K562 (cell line): ENCODE measurements around the gene ST3GAL3. TPM values are rescaled to one million over a fixed set of nuclear protein-coding genes. Genes with fewer than 3 reads are reported as not detected.

ENCODE experiments used
- ATAC-seq: fragments of 200-7000 bp; cut with Tn5 transposase; 3 replicates; pipeline ENCODE4 v1.9.1; 2020; ENCODE audit warnings: moderate library complexity
- BruUV-seq: library from RNA; stranded (reverse); fragments of 400-500 nt; replicated peaks from 2 replicates; lab custom pipeline; 2021; lab: Mats Ljungman, UMichigan
- CTCF ChIA-PET: fragments of 300-600 bp; formaldehyde crosslinking; extraction: SDS; loops from one replicate; lab custom pipeline; 2021; ENCODE audit warnings: low intra/inter-chr PET ratio; lab: Yijun Ruan, JAX
- POLR2A ChIA-PET: fragments of 300-600, 350-650 bp; sonication (Branson Sonifier 250); formaldehyde crosslinking; extraction: SDS; loops from one replicate; lab custom pipeline; 2021; ENCODE audit warnings: antibody characterized with exemption, inconsistent platforms; lab: Yijun Ruan, JAX
- DNase-seq, 4 experiments: peaks; one replicate each; pipeline versions ENCODE4 v3.0.0 to v3.0.0-alpha.2; 2011 to 2018; ENCODE audit warnings: low spot score in 3 of 4, mixed read lengths in 3 of 4; ENCODE audit errors: extremely low read depth in 1 of 4
- FAIRE-seq: peaks from 2 replicates; lab custom pipeline; 2011; peaks lifted over from hg19 to GRCh38; lab: Jason Lieb, UNC
- H2AFZ ChIP-seq: 2 replicates; pipeline ENCODE4 v1.6.0; 2011; ENCODE audit warnings: low read depth, low read length, control low read depth, inconsistent platforms
- H3K27ac ChIP-seq: fragments of 200-600 bp; 3 replicates; pipeline ENCODE4 v1.8.0; 2011; ENCODE audit warnings: low read depth, mild to moderate bottlenecking, control low read depth, inconsistent platforms, low read length, moderate library complexity, mixed read lengths; ENCODE audit errors: extremely low read depth
- H3K27me3 ChIP-seq, 2 experiments: fragments of 300-600 bp in 1 of 2; 2 replicates in 1 of 2; 3 replicates in 1 of 2; pipeline versions ENCODE4 v1.6.0 to v1.8.0; 2011; ENCODE audit warnings: inconsistent platforms in 2 of 2, low read length in 2 of 2, mild to moderate bottlenecking in 1 of 2, mixed read lengths in 1 of 2, moderate library complexity in 1 of 2; ENCODE audit not compliant: control insufficient read depth in 2 of 2, insufficient read depth in 2 of 2
- H3K36me3 ChIP-seq: fragments of 300-600 bp; 3 replicates; pipeline ENCODE4 v1.8.0; 2011; ENCODE audit warnings: mild to moderate bottlenecking, low read length, inconsistent platforms; ENCODE audit not compliant: control insufficient read depth, insufficient read depth
- H3K4me1 ChIP-seq, 2 experiments: fragments of 200-600 bp in 1 of 2; replicated peaks in 1 of 2; 2 replicates in 1 of 2; 3 replicates in 1 of 2; pipeline versions ENCODE4 v1.5.1 to v1.8.0; 2011; ENCODE audit warnings: inconsistent platforms in 2 of 2, low read length in 2 of 2, mild to moderate bottlenecking in 1 of 2, mixed read lengths in 1 of 2, moderate library complexity in 1 of 2; ENCODE audit not compliant: control insufficient read depth in 2 of 2, insufficient read depth in 2 of 2
- H3K4me2 ChIP-seq: 2 replicates; pipeline ENCODE4 v1.6.1; 2011; ENCODE audit warnings: low read length, control low read depth, inconsistent platforms, mixed read lengths; ENCODE audit not compliant: insufficient read depth
- H3K4me3 ChIP-seq: fragments of 200-600 bp; sonication (generic), shearing (Covaris generic); 2 replicates; pipeline ENCODE4 v1.5.1; 2016; ENCODE audit warnings: control low read depth, inconsistent platforms
- H3K79me2 ChIP-seq: fragments of 200-600 bp; 3 replicates; pipeline ENCODE4 v1.8.0; 2011; ENCODE audit warnings: low read length, inconsistent platforms; ENCODE audit not compliant: control insufficient read depth, insufficient read depth
- H3K9ac ChIP-seq, 2 experiments: 2 replicates each; pipeline versions ENCODE4 v1.6.0 to v1.6.1; 2011; ENCODE audit warnings: low read depth in 2 of 2, low read length in 2 of 2, control low read depth in 1 of 2, inconsistent platforms in 1 of 2, mild to moderate bottlenecking in 1 of 2, mixed read lengths in 1 of 2; ENCODE audit not compliant: insufficient read depth in 1 of 2
- H3K9me1 ChIP-seq: one replicate; pipeline ENCODE4 v1.6.0; 2011; ENCODE audit warnings: inconsistent platforms, mild to moderate bottlenecking, low read length, moderate library complexity; ENCODE audit not compliant: control insufficient read depth, insufficient read depth
- H3K9me3 ChIP-seq: replicated peaks from 2 replicates; pipeline ENCODE4 v1.5.1; 2011; ENCODE audit warnings: low read depth, low read length, inconsistent platforms; ENCODE audit not compliant: control insufficient read depth, insufficient read depth
- H4K20me1 ChIP-seq: replicated peaks from 2 replicates; pipeline ENCODE4 v1.6.1; 2011; ENCODE audit warnings: low read length, inconsistent platforms, mixed read lengths; ENCODE audit not compliant: control insufficient read depth, insufficient read depth
- ADNP ChIP-seq: fragments of 200-800 bp; sonication (Bioruptor generic); IDR thresholded peaks from 2 replicates; pipeline ENCODE4 v1.6.1; 2016; ENCODE audit warnings: missing genetic modification characterization, missing compliant biosample characterization
- KAT7 ChIP-seq: sonication (generic); formaldehyde crosslinking; IDR thresholded peaks from 2 replicates; pipeline ENCODE4 v1.8.0; 2022; ENCODE audit warnings: missing genetic modification reagents, mild to moderate bottlenecking, borderline replicate concordance
- MCM5 ChIP-seq: fragments of 450-650 bp; IDR thresholded peaks from 2 replicates; pipeline ENCODE4 v1.6.1; 2016; ENCODE audit warnings: low read depth
- SPI1 ChIP-seq: IDR thresholded peaks from 2 replicates; pipeline ENCODE4 v1.6.1; 2011; ENCODE audit warnings: low read depth, low read length, control low read depth, borderline replicate concordance
- ZNF165 ChIP-seq: fragments of 250-450 bp; sonication (Bioruptor Pico); IDR thresholded peaks from 2 replicates; pipeline ENCODE4 v1.4.0; 2020; ENCODE audit warnings: borderline replicate concordance
- WGBS: fragments of 100-300 bp; shearing (Covaris generic); methylation state at CpG from one replicate; pipeline ENCODE4 v1.1.6; 2016; ENCODE audit warnings: low coverage, mixed read lengths; ENCODE audit not compliant: insufficient coverage; ENCODE audit errors: missing lambda C conversion rate; 5-methylcytosine and 5-hydroxymethylcytosine counted together
- in situ Hi-C: fragments of 300-500 bp; cut with MboI; formaldehyde crosslinking; loops from 4 replicates; pipeline ENCODE4 v1.15.0; 2018; ENCODE audit warnings: inconsistent platforms, mixed read lengths
- intact Hi-C: fragments of 100-400 bp; cut with micrococcal nuclease; formaldehyde crosslinking; loops from 2 replicates; pipeline ENCODE4 v1.14.2; 2022
- polyA plus RNA-seq, 8 experiments: library from polyadenylated mRNA; depleted of rRNA in 4 of 8; stranded (reverse) in 5 of 8; unstranded in 3 of 8; fragments of >200 nt; fragmentation: Nextera tagmentation in 2 of 8; fragmentation: Illumina TruSeq in 1 of 8; extraction: Ambion mirVana in 2 of 8; extraction: Trizol in 1 of 8; gene quantifications; 2 replicates each; pipeline versions ENCODE4 v1.2.1 to v1.2.3, GENCODE V29; 2011 to 2014; ENCODE audit warnings: inconsistent platforms in 1 of 8, missing spikeins in 1 of 8
- total RNA-seq, 7 experiments: library from RNA; depleted of rRNA in 6 of 7; stranded (reverse); fragments of >200 nt in 6 of 7; fragmentation: Illumina TruSeq in 2 of 7; extraction: Trizol in 2 of 7; gene quantifications; 2 replicates each; pipeline versions ENCODE4 v1.2.1 to v1.2.3, GENCODE V29; 2011 to 2021; ENCODE audit warnings: low replicate concordance in 1 of 7
- TF ChIP-seq, protein P1 (sequence below): sonication (generic); formaldehyde crosslinking; IDR thresholded peaks from 2 replicates; pipeline ENCODE4 v1.8.0; 2022; ENCODE audit warnings: missing genetic modification reagents, mild to moderate bottlenecking, borderline replicate concordance

The ST3GAL3 gene
- total and polyA plus RNA-seq, 9 of the 15 experiments (the other 6 are each of a cell fraction or from before 2014, with no cell fraction given), result 1.2 to 18.9 (median 11.0) TPM

DNA sequence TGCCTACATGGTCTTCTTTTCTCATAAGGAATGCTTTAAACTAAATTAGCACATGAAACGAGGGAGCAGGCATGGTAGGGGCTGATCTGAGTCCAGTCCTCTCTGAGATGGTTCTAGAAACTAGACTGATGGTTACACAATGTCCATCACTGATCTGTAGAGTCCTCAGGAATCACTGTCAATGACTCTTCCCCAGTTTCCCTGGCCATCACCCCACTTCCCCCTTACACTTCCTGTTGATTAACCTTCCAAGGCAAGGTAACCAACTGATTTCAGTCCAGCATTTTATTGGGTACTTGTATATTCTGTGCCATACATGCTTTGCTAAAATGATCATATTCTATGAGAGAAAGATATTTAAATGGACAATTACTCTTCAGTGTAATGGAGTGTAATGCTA is 125.7 kb downstream of the ST3GAL3 start:
- H3K4me1 ChIP-seq, result peaks cover 28 to 41% of the 10 kb centered on the region in 2 experiments
- TF ChIP-seq, protein P1, sequence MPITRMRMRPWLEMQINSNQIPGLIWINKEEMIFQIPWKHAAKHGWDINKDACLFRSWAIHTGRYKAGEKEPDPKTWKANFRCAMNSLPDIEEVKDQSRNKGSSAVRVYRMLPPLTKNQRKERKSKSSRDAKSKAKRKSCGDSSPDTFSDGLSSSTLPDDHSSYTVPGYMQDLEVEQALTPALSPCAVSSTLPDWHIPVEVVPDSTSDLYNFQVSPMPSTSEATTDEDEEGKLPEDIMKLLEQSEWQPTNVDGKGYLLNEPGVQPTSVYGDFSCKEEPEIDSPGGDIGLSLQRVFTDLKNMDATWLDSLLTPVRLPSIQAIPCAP (CRISPR knock-in tag), result no peak
- TF ChIP-seq ZNF165 (CRISPR knock-in tag), result no peak
- peak; percentile 36; the same call in 1 of the 2 replicates for TF ChIP-seq SPI1
- no peak for TF ChIP-seq ADNP (tag)
- no peak for TF ChIP-seq KAT7 (CRISPR knock-in tag)
- no peak for TF ChIP-seq MCM5
- ChIA-PET CTCF (no interaction called here), POLR2A (interaction anchor here (0.6 to 1.0 kb wide), 4 partner anchors 31 to 308 kb away, joined by 3 to 4 read pairs (median 3); no protein-coding TSS in a partner anchor)
- H4K20me1 ChIP-seq, result no peaks in the 10 kb centered on the region
- in situ Hi-C loops (no loop called here), intact Hi-C loops (no loop called here)
- peaks cover 4% of the 10 kb centered on the region for H3K9me1 ChIP-seq
- H3K4me2 ChIP-seq, result no peak overlapping the region
- H3K9me3 ChIP-seq, result no peaks in the 10 kb centered on the region
- DNase-seq, result no peak
- 29% methylated on average over 1 of the region's 1 CpG for whole genome bisulfite sequencing
- no TSS peak for BruUV-seq
- no peak for ATAC-seq
- H3K27me3 ChIP-seq, result no peaks in the 10 kb centered on the region
- FAIRE-seq, result no peak
- H3K36me3 ChIP-seq, result 0 out of 3 replicates have a peak, but pooled peaks cover 5% of the 10 kb centered on the region
- H3K79me2 ChIP-seq, result peaks cover 2% of the 10 kb centered on the region; the same call in 2 of the 3 replicates
- H2AFZ ChIP-seq, result no peak overlapping the region
- no peak overlapping the region for H3K27ac ChIP-seq
- H3K4me3 ChIP-seq, result no peak overlapping the region
- no peak overlapping the region for H3K9ac ChIP-seq
